Endothelial cell of umbilical vein (primary cell): ENCODE measurements around the gene GRAMD1B. TPM values are rescaled to one million over a fixed set of nuclear protein-coding genes. Genes with fewer than 3 reads are reported as not detected.
A peak's percentile ranks its signal among the peaks of the same experiment; 100 is the strongest.

Experiments used
- BruUV-seq: library from RNA; stranded (reverse); fragments of 400-500 nt; replicated peaks from 2 replicates; lab custom pipeline; 2021; lab: Mats Ljungman, UMichigan
- CTCF ChIA-PET: fragments of 300-600, 350-600 bp; sonication (Branson Sonifier 250); formaldehyde crosslinking; loops from one replicate; lab custom pipeline; 2021; ENCODE audit warnings: antibody characterized with exemption, inconsistent platforms; lab: Charles Lee
- POLR2A ChIA-PET: fragments of 300-600, 350-600 bp; sonication (Branson Sonifier 250); formaldehyde crosslinking; loops from one replicate; lab custom pipeline; 2021; ENCODE audit warnings: antibody characterized with exemption, inconsistent platforms; lab: Charles Lee
- DNase-seq: peaks from one replicate; pipeline ENCODE4 v3.0.0-alpha.2; 2011; ENCODE audit warnings: low read depth, low spot score
- FAIRE-seq: peaks from 2 replicates; lab custom pipeline; 2011; peaks lifted over from hg19 to GRCh38; lab: Jason Lieb, UNC
- H2AFZ ChIP-seq: 2 replicates; pipeline ENCODE4 v1.6.0; 2012; ENCODE audit warnings: low read depth, low read length, control low read depth, inconsistent platforms
- H3K27ac ChIP-seq: 2 replicates; pipeline ENCODE4 v1.5.1; 2011; ENCODE audit warnings: low read depth, mild to moderate bottlenecking, control low read depth, low read length, moderate library complexity; ENCODE audit not compliant: insufficient read depth
- H3K27me3 ChIP-seq, 2 experiments: 2 replicates each; pipeline versions ENCODE4 v1.6.0 to v1.6.1; 2011; ENCODE audit warnings: low read length in 2 of 2, mixed read lengths in 1 of 2; ENCODE audit not compliant: control insufficient read depth in 2 of 2, insufficient read depth in 2 of 2
- H3K36me3 ChIP-seq, 2 experiments: 2 replicates in 1 of 2; 3 replicates in 1 of 2; pipeline ENCODE4 v1.5.1; 2011; ENCODE audit warnings: low read length in 2 of 2, mild to moderate bottlenecking in 1 of 2, moderate library complexity in 1 of 2; ENCODE audit not compliant: control insufficient read depth in 2 of 2, insufficient read depth in 2 of 2; ENCODE audit errors: extremely low read depth in 1 of 2
- H3K4me1 ChIP-seq: 3 replicates; pipeline ENCODE4 v1.5.1; 2011; ENCODE audit warnings: mild to moderate bottlenecking, low read length; ENCODE audit not compliant: control insufficient read depth, insufficient read depth; ENCODE audit errors: extremely low read depth
- H3K4me2 ChIP-seq: 2 replicates; pipeline ENCODE4 v1.6.1; 2011; ENCODE audit warnings: low read length, control low read depth, mixed read lengths; ENCODE audit not compliant: insufficient read depth
- H3K4me3 ChIP-seq, 3 experiments: fragments of 200-600 bp in 1 of 3; sonication (generic), shearing (Covaris generic) in 1 of 3; replicated peaks in 1 of 3; 2 replicates each; pipeline ENCODE4 v1.5.1; 2011 to 2016; ENCODE audit warnings: control low read depth in 3 of 3, low read length in 3 of 3, mild to moderate bottlenecking in 2 of 3, inconsistent platforms in 1 of 3, low read depth in 1 of 3, moderate library complexity in 1 of 3; ENCODE audit not compliant: insufficient read depth in 1 of 3
- H3K79me2 ChIP-seq: 2 replicates; pipeline ENCODE4 v1.6.0; 2012; ENCODE audit warnings: low read length, inconsistent platforms; ENCODE audit not compliant: control insufficient read depth, insufficient read depth
- H3K9ac ChIP-seq: replicated peaks from 2 replicates; pipeline ENCODE3; 2011; ENCODE audit warnings: low read length, control low read depth; ENCODE audit not compliant: insufficient read depth; ENCODE audit errors: extremely low read depth
- H3K9me1 ChIP-seq: replicated peaks from 3 replicates; pipeline ENCODE4 v1.6.0; 2011; ENCODE audit warnings: mild to moderate bottlenecking, low read length; ENCODE audit not compliant: control insufficient read depth, insufficient read depth; ENCODE audit errors: extremely low read depth
- H3K9me3 ChIP-seq: replicated peaks from 2 replicates; pipeline ENCODE4 v1.5.1; 2012; ENCODE audit warnings: low read length, inconsistent platforms; ENCODE audit not compliant: control insufficient read depth, insufficient read depth
- H4K20me1 ChIP-seq: replicated peaks from 2 replicates; pipeline ENCODE3; 2011; ENCODE audit warnings: mild to moderate bottlenecking, low read length; ENCODE audit not compliant: control insufficient read depth, insufficient read depth; ENCODE audit errors: extremely low read depth
- CTCF ChIP-seq, 2 donors: IDR thresholded peaks; 1 replicate in 1 of 2; 2 replicates in 1 of 2; pipeline ENCODE4 v1.5.1; 2011; ENCODE audit warnings: low read length in 2 of 2, mild to moderate bottlenecking in 2 of 2, moderate library complexity in 2 of 2, control low read depth in 1 of 2, inconsistent platforms in 1 of 2, low read depth in 1 of 2; ENCODE audit not compliant: insufficient read depth in 1 of 2; ENCODE audit errors: extremely low read depth in 1 of 2
- EZH2 ChIP-seq: IDR thresholded peaks from 2 replicates; pipeline ENCODE4 v1.6.1; 2012; ENCODE audit warnings: borderline replicate concordance, low read depth, mild to moderate bottlenecking, moderate library complexity, low read length, inconsistent platforms; ENCODE audit not compliant: severe bottlenecking
- FOS ChIP-seq: IDR thresholded peaks from 2 replicates; pipeline ENCODE4 v1.6.1; 2011; ENCODE audit warnings: mild to moderate bottlenecking, low read length, moderate library complexity, borderline replicate concordance; ENCODE audit not compliant: insufficient read depth
- GATA2 ChIP-seq: IDR thresholded peaks from 2 replicates; pipeline ENCODE4 v1.7.0; 2011; ENCODE audit warnings: low read depth, mild to moderate bottlenecking, moderate library complexity, mixed read lengths, low read length; ENCODE audit not compliant: insufficient read length, insufficient read depth
- JUN ChIP-seq: IDR thresholded peaks from 2 replicates; pipeline ENCODE4 v1.6.1; 2011; ENCODE audit warnings: borderline replicate concordance, low read depth; ENCODE audit not compliant: insufficient read length, insufficient read depth
- MAX ChIP-seq: IDR thresholded peaks from 2 replicates; pipeline ENCODE4 v1.6.1; 2011; ENCODE audit not compliant: insufficient read depth, insufficient read length
- MYC ChIP-seq: IDR thresholded peaks from one replicate; pipeline ENCODE4 v1.6.1; 2011; ENCODE audit warnings: mild to moderate bottlenecking, low read depth, low read length
- POLR2A ChIP-seq: IDR thresholded peaks from 2 replicates; pipeline ENCODE4 v1.6.1; 2012; ENCODE audit warnings: low read depth, mild to moderate bottlenecking, control low read depth, low read length
- POLR2AphosphoS5 ChIP-seq: IDR thresholded peaks from 2 replicates; pipeline ENCODE4 v1.6.1; 2012; ENCODE audit warnings: low read depth, mild to moderate bottlenecking, control low read depth, low read length, moderate library complexity; ENCODE audit not compliant: insufficient read depth
- dilution Hi-C: fragments of 300-500 bp; cut with MboI; formaldehyde crosslinking; loops from one replicate; pipeline ENCODE4 v1.15.0; 2019; ENCODE audit warnings: low sequenced_read_pairs; ENCODE audit not compliant: extremely low pct_ligation_motif_present
- intact Hi-C: fragments of 100-400 bp; cut with micrococcal nuclease; formaldehyde crosslinking; loops from one replicate; pipeline ENCODE4 v1.10.0; 2022
- polyA plus RNA-seq, 4 experiments: library from polyadenylated mRNA; depleted of rRNA in 3 of 4; stranded (reverse) in 3 of 4; unstranded in 1 of 4; fragments of >200 nt; gene quantifications; 2 replicates each; pipeline versions ENCODE4 v1.2.1 to v1.2.3, GENCODE V29; 2011 to 2012; ENCODE audit warnings: missing spikeins in 1 of 4
- total RNA-seq: library from RNA; stranded (reverse); gene quantifications from 2 replicates; pipeline ENCODE4 v1.2.3, GENCODE V29; 2021

The GRAMD1B gene
- total and polyA plus RNA-seq, 2 donors (not counting 3 experiments of a cell fraction or from before 2014, with no cell fraction given): 5.1 to 11.1 TPM

- BruUV-seq: no TSS peak
- Histone ChIP-seq H3K4me3 (no peak overlapping the region), H3K4me1 (peaks cover 11% of the 10 kb centered on the region), H3K27ac (no peak overlapping the region), H3K9me1 (no peaks in the 10 kb centered on the region), H2AFZ (no peak overlapping the region), H3K4me2 (no peak overlapping the region), H3K79me2 (no peaks in the 10 kb centered on the region), H3K9me3 (no peaks in the 10 kb centered on the region), H3K36me3 (no peaks in the 10 kb centered on the region), H3K9ac (no peak overlapping the region), H4K20me1 (no peaks in the 10 kb centered on the region), H3K27me3 (peaks cover 26 to 33% of the 10 kb centered on the region in 2 experiments)
- DNase-seq (peak; percentile 68), FAIRE-seq (no peak)
- intact Hi-C loops (loop anchor here (10.0 kb wide), 1 partner anchor 553 kb away; no protein-coding TSS in a partner anchor), dilution Hi-C loops (no loop called here)
- POLR2A ChIA-PET: no interaction called here
- TF ChIP-seq MYC (no peak), JUN (no peak), EZH2 (no peak)
- CTCF ChIA-PET: interaction anchor here (0.6 to 4.7 kb wide), 6 partner anchors 20 to 907 kb away, joined by 3 to 43 read pairs (median 7); no protein-coding TSS in a partner anchor
Measured at GRCh38 chr11:123427405-123427804, 2.7 kb upstream of the GRAMD1B start.

GRCh38 chr11:123428116-123428715 lies 1.9 kb upstream of the GRAMD1B start:
- Histone ChIP-seq H3K9me1 (no peaks in the 10 kb centered on the region), H3K27me3 (peaks cover 24 to 28% of the 10 kb centered on the region in 2 experiments), H3K4me1 (peaks cover 11% of the 10 kb centered on the region), H3K9me3 (no peaks in the 10 kb centered on the region), H3K79me2 (no peaks in the 10 kb centered on the region), H3K27ac (no peak overlapping the region), H3K4me3 (no peak overlapping the region), H3K9ac (no peak overlapping the region), H4K20me1 (no peaks in the 10 kb centered on the region), H2AFZ (no peak overlapping the region), H3K36me3 (no peaks in the 10 kb centered on the region), H3K4me2 (no peak overlapping the region)
- dilution Hi-C loops (no loop called here), intact Hi-C loops (loop anchor here (10.0 kb wide), 1 partner anchor 553 kb away; no protein-coding TSS in a partner anchor)
- no TSS peak for BruUV-seq
- FAIRE-seq: peak; percentile 37
- no peak for DNase-seq
- TF ChIP-seq JUN: no peak
- no peak for TF ChIP-seq FOS
- no peak for TF ChIP-seq POLR2AphosphoS5
- no peak for TF ChIP-seq EZH2
- no peak for TF ChIP-seq GATA2
- TF ChIP-seq CTCF (IDR thresholded peaks at IDR 0.05; ENCODE audit: extremely low read depth in 1 of 2, insufficient read depth in 1 of 2, low read depth in 1 of 2, low read length in 2 of 2): no peak
- TF ChIP-seq MAX: no peak
- no peak for TF ChIP-seq POLR2A
- no peak for TF ChIP-seq MYC
- POLR2A ChIA-PET: no interaction called here
- CTCF ChIA-PET: interaction anchor here (0.6 to 4.7 kb wide), 6 partner anchors 21 to 907 kb away, joined by 3 to 43 read pairs (median 7); no protein-coding TSS in a partner anchor
